Activated CD8-positive, alpha-beta memory T cell treated with anti-CD3 and anti-CD28 coated beads for 36 hours (primary cell): ENCODE data around the gene THAP4. TPM values are rescaled to one million over a fixed set of nuclear protein-coding genes. Genes with fewer than 3 reads are reported as not detected.
"Not testable (repeated sequence)": the region's sequence is repeated elsewhere in the genome, so short reads cannot be mapped to it uniquely, and the experiment has no call there.

ENCODE experiments used
- CTCF ChIA-PET: fragments of 350-600 bp; sonication (Branson Sonifier 250); formaldehyde crosslinking; loops from one replicate; lab custom pipeline; 2021; ENCODE audit warnings: antibody characterized with exemption; lab: Charles Lee
- POLR2A ChIA-PET: fragments of 350-600 bp; sonication (Branson Sonifier 250); formaldehyde crosslinking; loops from one replicate; lab custom pipeline; 2021; ENCODE audit warnings: antibody characterized with exemption; lab: Charles Lee
- total RNA-seq, 2 experiments: library from RNA; stranded (reverse); gene quantifications; one replicate each; pipeline ENCODE4 v1.2.3, GENCODE V29; 2021

Gene THAP4
- total RNA-seq, 2 experiments from 2014 or later = 57.3 to 57.7 TPM

DNA sequence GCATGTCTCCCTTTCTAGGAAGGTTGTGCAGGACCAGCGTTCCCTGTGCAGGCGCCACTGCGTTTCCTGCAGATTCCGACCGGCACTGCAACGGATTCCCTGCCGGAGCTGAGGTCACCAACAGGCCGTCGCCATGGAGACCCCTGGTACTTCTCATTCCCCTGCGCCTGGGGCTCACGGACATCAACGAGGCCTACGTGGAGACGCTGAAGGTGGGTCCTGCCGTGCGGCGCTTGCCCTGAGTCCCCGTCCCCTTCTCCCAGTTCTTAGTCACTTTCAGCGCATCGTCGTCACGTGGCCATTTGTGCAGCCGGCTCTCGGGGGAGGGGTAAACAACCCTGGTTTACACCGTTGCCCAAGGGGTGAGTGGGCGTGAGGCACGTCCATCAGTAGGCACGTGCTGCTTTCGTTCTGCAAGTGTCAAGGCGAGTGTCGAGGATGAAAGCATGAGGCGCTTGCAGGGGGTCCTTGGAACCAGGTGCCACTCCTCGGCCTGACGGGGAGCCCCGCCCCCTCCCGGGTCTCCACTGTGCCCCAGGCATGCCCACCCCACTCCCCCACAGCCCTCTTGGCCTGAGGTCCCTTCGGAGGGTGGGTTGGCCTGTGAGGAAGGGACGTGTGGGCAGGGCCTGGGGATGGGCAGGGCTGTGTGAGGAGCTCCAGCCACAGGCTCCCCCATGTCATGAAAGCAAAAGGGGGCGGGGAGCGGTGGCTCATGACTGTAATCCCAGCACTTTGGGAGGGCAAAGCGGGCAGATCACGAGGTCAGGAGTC is 29.9 kb upstream of the THAP4 start:
- ChIA-PET POLR2A (no interaction called here), CTCF (no interaction called here)

DNA sequence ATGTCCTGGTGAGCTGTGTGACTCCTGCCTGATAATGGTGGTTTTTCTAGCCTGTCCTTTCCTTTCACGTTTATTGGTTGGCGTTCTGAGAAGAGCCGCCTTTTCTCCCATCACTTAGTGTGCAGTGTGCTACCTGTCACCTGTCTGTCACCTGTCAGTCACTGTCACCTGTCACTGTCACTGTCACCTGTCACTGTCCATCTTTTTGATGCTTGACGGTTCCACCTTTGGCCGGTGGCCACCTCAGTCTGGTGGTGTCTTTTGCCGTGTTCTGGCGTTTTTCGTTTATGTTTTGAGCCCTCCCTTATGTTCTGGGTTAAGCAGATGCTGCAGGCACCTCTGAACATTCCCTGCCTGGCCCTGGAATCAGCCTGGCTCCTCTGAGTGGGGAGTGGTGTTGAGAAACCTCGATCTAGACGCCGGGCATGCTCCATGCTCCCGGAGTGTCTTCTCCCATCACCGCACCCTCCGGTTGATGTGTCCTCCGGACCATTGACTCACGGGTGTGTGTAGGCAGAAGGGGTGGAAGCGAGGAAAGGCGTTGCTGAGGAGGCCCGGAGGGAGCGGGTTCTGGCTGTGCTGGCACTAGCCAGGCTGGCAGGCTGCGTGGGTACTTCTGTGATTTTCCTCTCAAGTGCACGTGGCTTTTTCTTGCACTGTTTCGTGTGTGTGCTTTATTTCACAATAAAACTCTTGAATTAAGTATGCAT is 28.9 kb upstream of the THAP4 start:
- CTCF ChIA-PET = no interaction called here
- POLR2A ChIA-PET = no interaction called here

DNA sequence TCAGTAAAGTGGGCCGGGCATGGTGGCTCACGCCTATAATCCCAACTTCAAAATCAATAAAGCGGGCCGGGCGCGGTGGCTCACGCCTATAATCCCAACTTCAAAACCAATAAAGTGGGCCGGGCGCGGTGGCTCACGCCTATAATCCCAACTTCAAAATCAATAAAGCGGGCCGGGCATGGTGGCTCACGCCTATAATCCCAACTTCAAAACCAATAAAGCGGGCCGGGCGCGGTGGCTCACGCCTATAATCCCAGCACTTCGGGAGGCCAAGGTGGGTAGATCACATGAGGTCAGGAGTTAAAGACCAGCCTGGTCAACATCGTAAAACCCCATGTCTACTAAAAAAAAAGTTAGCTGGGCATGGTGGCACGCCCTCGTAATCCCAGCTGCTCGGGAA is 25.8 kb upstream of the THAP4 start:
- POLR2A ChIA-PET, CTCF ChIA-PET: not testable (repeated sequence)

DNA sequence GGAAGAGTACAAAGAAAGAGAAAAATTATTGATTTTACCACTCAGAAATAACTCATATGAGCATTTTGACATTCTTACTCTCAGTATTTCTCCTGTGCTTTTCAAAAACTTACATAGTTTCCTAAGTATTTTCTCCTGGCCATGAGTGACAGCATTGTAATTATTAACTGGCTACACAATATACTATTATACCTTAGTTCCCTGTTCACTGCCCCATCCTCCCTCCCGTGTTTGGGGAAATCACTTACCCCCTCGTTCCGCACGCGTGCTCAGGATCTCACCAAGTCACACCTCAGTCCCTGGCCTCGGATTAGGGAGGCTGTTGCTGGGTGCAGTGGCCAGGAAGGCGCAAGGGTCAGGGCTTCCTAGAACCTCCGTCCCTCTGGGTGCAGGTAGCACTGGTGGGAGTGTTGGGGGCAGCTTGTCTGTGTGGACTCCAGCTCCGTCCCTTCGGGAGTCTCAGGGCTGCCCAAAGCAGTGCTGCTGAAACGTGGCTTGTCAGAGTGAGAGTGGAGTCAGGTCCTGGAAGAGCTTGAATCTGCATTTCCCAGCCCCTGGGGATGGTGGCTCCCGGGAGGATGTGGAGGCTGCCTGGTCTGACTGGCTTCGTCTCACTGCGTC is 23.7 kb upstream of the THAP4 start:
- ChIA-PET POLR2A (no interaction called here), CTCF (no interaction called here)

DNA sequence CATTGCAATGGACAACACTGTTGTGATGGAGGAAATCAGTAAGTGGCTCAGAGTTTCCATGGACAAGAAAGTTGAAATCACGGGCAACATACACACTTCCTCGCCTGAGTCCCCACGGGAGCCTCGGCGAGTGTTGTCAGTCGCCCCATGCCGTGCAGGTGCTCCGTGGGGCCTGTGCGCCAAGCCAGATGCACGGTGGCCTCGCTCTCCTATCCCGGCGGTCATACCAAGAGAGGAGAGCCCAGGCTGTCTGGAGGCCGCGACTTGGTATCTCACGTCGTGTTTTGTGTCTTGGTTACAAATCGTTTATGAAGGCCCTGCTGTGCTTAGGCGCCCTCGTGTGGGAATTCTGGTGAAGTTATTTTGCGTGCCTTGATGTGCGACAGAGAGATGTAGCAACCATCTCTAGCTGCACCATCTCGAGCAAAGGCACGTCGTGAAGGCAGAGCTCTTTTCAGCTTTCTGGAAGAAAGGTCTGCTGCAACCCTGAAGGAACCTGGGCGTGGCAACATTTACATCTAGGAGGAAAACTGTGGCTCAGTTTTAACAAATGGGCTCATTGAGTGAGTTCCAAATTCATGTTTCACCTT is 22.3 kb upstream of the THAP4 start:
- ChIA-PET POLR2A (no interaction called here), CTCF (interaction anchor here (1.2 kb wide), 1 partner anchor 16 kb away, joined by 3 read pairs; no protein-coding TSS in a partner anchor)

DNA sequence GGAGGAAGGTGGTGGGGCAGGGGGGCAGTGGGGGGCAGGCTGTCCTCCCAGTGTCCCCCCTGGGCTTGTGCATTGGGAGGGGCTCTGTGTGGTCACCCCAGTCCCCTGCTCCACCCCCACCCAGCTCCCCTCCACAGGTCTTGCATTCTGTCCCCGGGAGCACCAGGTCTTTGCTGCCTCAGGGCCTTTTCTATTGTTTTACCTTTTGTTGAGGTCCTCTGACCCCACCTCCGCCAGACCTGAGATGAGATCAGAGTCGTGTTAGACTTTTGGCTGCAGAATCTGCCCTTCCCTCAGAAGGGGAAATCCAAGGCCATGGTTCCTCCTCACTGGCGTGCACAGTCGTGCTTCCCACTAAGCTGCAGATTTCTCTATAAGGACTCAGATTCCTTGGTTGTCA is 21.3 kb upstream of the THAP4 start:
- ChIA-PET CTCF (no interaction called here), POLR2A (no interaction called here)

DNA sequence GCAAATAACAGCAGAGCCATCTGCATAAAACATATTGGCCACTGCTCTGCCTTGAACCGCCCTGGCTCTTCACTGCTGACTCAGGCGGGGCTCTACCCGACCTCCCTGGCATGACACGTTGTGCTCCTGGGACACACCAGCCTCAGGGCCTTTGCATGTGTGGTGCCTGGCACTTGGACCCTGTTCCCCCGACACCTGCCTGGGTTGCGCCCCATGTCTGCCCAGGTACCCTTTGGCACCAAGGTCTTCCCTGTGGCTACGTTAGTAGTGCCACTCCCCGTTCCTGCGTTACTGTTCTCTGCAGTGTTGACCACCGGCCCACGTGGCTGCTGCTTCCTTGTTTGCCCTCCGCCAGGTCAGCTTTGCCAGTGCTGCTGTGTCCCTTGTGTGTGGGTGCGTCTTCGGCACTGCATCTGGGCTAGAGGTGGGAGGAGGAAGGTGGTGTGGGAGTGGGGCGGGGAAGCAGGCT is 20.9 kb upstream of the THAP4 start:
- ChIA-PET CTCF (no interaction called here), POLR2A (interaction anchor here (0.7 kb wide), 1 partner anchor 14 kb away, joined by 4 read pairs; no protein-coding TSS in a partner anchor)

DNA sequence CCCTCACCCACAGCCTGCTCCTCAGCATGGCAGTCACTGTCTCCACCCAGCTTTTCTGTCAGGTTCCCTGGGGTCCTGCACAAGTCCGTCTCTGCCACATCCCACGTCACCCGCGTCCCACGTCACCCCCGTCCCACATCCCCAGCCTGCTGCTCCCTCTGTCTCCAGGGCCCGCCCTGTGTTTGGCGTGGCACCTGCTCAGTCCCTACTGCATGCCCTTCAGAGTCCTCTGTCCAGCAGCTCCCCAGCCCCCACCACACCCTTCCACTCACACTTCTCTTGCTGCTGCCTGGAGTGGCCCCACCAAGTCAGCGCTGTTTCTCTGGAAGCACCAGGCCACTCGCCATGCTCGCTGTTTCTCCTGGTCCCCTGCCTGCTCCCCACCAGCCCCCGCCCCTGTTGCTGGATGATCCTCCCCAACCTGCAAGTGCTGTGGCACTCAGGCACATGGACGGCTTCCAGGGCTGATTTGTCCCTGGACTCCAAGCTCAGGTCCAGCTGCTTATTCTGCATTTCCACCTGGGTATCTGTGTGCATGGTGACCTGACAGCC is 19.3 kb upstream of the THAP4 start:
- CTCF ChIA-PET = no interaction called here
- POLR2A ChIA-PET = no interaction called here

DNA sequence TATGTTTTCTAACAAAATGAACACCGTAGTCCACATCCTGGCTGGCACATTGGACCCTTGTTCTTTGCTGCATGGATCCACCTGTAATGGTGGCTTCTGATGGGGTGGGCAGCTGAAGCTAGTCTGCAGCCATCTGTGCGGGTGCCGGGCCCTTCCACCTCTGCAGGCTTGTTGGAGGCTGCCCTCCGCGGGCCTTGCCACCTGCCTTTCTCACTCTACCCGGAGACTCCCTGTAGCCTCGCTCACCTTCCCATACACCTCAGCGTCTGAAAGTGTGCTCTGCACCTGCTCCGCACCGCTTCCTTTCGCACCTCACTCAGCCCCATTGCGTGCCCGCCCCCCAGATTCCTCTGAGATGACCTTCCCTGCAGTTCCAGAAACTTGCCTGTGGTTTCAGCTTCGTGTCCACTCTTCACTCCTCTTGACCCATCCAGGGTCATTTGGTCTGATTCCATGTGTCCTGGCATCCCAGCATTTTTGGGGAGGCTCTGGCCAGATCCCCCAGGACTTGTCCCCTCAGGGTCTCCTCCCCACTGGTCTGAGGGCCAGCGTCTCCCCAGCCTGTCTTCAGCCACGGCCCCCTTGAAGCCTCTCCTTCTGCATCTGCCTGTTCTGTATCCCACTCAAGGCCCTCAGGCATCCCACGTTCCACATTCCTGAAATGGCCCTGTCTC is 18.7 kb upstream of the THAP4 start:
- ChIA-PET POLR2A (no interaction called here), CTCF (no interaction called here)

DNA sequence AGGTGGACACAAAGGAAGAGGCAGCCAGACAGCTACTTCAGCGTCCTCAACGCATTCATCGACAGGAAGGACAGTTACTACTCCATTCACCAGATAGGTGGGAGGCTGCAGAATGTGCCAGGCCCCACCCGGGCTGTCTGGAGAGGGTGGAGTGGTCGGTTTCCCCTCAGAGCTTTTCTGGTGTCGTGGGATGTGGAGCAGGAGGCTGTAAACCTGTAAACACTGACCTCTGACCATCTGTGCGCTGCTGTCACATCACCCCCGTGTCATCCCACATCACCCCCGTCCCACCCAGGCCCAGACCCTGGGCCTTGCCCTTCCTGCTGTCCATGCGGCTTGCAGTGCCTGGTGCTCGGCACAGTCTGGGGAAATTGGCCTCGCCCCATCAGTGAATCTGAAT is 17.6 kb upstream of the THAP4 start:
- CTCF ChIA-PET = no interaction called here
- POLR2A ChIA-PET = no interaction called here

DNA sequence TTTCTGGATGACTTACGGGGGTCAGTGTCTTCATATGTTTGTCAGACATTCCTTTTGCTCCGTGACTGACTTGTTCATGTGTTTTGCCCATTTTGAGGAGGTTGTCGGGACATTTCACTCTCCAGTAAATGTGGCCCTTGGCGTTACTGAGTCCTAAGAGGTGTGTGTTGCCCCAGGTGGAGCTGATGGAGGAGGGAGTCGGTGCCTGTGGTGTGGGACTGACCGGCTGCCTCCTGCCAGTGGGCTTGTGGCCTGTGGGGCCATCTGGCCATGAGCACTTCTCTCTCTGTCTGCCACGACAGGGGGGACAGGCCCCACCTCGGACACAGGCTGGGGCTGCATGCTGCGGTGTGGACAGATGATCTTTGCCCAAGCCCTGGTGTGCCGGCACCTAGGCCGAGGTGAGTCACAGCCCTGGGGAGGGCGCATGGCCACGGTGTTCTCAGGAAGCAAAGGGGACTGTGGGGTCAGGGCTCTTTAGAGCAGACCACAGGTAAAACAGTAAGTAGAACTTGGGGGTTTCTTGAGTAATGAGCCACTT is 16.3 kb upstream of the THAP4 start:
- CTCF ChIA-PET = no interaction called here
- POLR2A ChIA-PET = no interaction called here

DNA sequence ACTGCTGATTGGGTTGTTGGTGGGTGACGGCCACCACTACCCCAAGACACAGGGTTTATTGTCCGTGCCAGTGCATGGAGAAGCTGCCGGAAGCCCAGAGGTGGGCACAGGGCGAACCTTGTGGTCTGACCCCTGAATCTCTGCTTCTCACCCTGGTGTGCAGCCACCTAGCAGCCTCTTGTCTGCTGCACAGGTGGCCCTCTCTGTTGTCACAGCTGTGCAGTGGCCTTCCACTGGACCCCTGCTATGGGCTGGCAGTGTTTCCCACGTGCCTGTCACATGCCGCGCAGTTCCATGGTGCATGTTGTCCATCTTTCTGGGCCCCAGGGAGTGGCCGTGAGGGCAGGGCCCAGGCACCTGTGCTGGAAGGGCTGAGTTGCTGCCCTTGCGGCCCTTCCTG is 15.8 kb upstream of the THAP4 start:
- ChIA-PET CTCF (no interaction called here), POLR2A (no interaction called here)

DNA sequence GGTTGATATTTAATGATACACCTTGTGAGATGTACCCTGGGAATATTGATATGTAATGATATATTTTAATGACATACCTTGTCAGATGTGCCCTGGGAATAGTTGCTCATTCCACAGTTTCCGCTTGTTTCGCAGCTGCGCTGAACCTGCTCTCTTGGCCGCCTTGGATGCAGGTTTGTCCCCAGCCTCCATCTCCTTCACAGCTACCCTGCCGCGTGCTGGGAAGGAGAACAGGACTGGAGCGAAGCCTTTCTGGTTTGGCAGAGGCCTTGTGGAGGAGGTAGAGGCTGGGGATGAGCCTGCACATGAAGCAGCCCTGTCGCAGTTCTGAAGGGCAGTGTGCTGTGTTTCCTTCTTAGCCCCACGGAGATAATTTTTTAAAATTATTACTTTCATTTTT is 15.2 kb upstream of the THAP4 start:
- ChIA-PET POLR2A (no interaction called here), CTCF (no interaction called here)

DNA sequence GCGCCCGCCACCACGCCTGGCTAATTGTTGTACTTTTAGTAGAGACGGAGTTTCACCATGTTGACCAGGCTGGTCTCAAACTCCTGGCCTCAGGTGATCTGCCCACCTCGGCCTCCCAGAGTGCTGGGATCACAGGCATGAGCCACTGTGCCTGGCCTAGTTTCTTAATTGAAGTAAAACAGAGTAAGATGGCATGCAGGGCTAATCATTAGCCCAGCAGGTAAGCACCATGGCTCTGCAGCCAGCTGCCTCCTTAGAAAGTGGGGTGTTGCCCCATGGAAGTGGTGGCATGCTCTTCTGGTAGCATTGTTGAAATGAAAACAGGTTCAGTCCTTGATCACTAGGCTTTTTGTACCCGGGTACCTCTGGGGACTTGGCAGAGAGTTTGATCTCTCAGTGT is 13.0 kb upstream of the THAP4 start:
- ChIA-PET CTCF (no interaction called here), POLR2A (no interaction called here)

DNA sequence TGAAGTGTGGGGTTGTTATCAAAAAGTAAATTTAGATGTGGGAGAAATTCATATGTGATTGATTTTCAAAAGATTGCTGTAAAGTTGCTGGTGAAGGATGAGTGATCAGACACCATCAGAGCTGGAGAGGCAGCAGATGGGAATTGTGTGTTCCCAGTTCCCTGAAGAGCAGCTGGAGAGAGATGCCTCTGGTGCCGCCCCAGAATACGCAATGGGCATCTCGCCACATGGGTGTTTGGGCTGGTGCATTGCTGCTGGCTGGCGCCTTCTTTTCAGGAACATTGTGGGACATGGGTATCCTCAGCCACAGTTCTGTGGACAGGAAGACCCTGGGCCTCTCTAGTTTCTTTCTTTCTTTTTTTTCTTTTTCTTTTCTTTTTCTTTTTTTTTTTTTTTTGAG is 12.4 kb upstream of the THAP4 start:
- ChIA-PET POLR2A (no interaction called here), CTCF (no interaction called here)

DNA sequence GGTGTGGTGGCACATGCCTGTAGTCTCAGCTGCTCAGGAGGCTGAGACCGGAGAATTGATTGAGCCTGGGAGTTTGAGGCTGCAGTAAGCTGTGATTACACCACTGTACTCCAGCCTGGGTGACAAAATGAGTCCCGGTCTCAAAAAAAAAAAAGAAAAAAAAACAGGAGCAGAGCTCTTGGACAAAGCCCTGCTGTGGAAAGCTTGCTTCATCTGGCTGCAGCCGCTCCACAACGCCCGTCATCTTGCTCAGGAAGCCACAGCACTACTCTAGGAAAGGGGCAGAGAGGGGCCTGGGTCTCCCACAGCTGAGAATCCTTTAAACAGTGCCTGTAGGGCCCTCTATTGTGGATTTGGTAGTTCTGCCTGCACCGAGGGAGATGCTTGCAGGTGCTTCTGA is 11.5 kb upstream of the THAP4 start:
- CTCF ChIA-PET = no interaction called here
- POLR2A ChIA-PET = interaction anchor here (1.0 kb wide), 1 partner anchor 158 kb away, joined by 3 read pairs; no protein-coding TSS in a partner anchor

DNA sequence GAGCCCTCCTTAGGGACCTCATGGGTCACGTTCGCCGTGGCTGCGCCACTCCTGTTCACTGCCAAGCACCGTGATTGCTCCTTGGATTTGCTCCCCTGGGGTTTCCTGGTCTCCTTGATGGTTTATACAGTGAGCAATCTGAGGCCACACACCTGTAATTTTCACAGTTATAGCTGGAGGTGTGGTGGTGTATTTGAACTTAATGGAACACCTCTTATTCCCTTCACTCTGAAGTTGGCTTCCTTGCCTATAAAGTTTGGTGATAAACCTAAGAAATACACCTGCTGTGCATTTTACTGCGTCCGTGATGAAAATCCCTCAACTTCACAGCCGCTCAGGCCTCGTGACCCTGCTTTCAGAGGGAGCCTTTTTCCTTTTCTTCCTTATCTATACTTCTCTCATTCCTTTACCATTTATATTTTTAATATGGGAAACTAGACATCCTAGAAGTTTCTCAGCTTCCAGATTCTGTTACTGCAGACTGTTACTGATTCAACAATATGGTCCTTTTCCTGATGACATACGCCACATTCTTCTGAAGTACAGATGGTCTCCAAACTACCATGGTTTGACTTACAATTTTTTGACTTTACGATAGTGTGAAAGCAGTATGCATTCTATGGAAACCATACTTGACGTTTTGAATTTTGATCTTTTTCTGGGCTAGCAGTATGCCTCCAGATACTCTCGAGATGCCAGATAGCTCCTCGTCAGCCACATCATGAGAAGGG is 9.1 kb upstream of the THAP4 start:
- ChIA-PET POLR2A (no interaction called here), CTCF (interaction anchor here (0.9 kb wide), 1 partner anchor 17 kb away, joined by 3 read pairs; no protein-coding TSS in a partner anchor)
